Measurements from ENCODE around the gene CDH4.

CDH4 gene

GRCh38 chr20:61908057-61909026 lies 656.3 kb downstream of the CDH4 start:
- no peaks in the 10 kb centered on the region for H3K4me1 Mint-ChIP-seq
- no peak for ATAC-seq (replicated peaks; ENCODE audit: extremely low read depth, poor library complexity, severe bottlenecking)
- H3K9me3 Mint-ChIP-seq: no peaks in the 10 kb centered on the region
- no peaks in the 10 kb centered on the region for H3K36me3 Mint-ChIP-seq (ENCODE audit: insufficient read depth)
- H3K4me3 Mint-ChIP-seq: no peak overlapping the region
- H3K27me3 Mint-ChIP-seq: peaks cover 12% of the 10 kb centered on the region
- DNase-seq (ENCODE audit: low spot score in 2 of 2): no peak
- H3K27ac Mint-ChIP-seq (ENCODE audit: low read depth): no peak overlapping the region

- Mint-ChIP-seq H3K4me1 (no peaks in the 10 kb centered on the region), H3K4me3 (no peak overlapping the region), H3K36me3 (ENCODE audit: insufficient read depth) (no peaks in the 10 kb centered on the region), H3K9me3 (no peaks in the 10 kb centered on the region), H3K27ac (ENCODE audit: low read depth) (no peak overlapping the region), H3K27me3 (peaks cover 14% of the 10 kb centered on the region)
- DNase-seq (ENCODE audit: low spot score in 2 of 2) (no peak), ATAC-seq (replicated peaks; ENCODE audit: extremely low read depth, poor library complexity, severe bottlenecking) (no peak)
These were observed 657.0 kb downstream of the CDH4 start for GRCh38 chr20:61909028-61909427.

GRCh38 chr20:61909821-61910220 lies 657.8 kb downstream of the CDH4 start:
- H3K27me3 Mint-ChIP-seq: peaks cover 22% of the 10 kb centered on the region
- no peak for DNase-seq (ENCODE audit: low spot score in 2 of 2)
- no peak overlapping the region for H3K27ac Mint-ChIP-seq (ENCODE audit: low read depth)
- ATAC-seq (replicated peaks; ENCODE audit: extremely low read depth, poor library complexity, severe bottlenecking): no peak
- H3K36me3 Mint-ChIP-seq (ENCODE audit: insufficient read depth): no peaks in the 10 kb centered on the region
- no peaks in the 10 kb centered on the region for H3K4me1 Mint-ChIP-seq
- H3K9me3 Mint-ChIP-seq: no peaks in the 10 kb centered on the region
- no peak overlapping the region for H3K4me3 Mint-ChIP-seq

- no peaks in the 10 kb centered on the region for H3K36me3 Mint-ChIP-seq (ENCODE audit: insufficient read depth)
- H3K4me3 Mint-ChIP-seq: no peak overlapping the region
- no peak overlapping the region for H3K27ac Mint-ChIP-seq (ENCODE audit: low read depth)
- DNase-seq (ENCODE audit: low spot score in 2 of 2) (no peak), ATAC-seq (replicated peaks; ENCODE audit: extremely low read depth, poor library complexity, severe bottlenecking) (no peak)
- peaks cover 29% of the 10 kb centered on the region for H3K27me3 Mint-ChIP-seq
- no peaks in the 10 kb centered on the region for H3K4me1 Mint-ChIP-seq
- H3K9me3 Mint-ChIP-seq: no peaks in the 10 kb centered on the region
These were observed 659.8 kb downstream of the CDH4 start for GRCh38 chr20:61911824-61912223.

GRCh38 chr20:61912665-61913422 lies 660.8 kb downstream of the CDH4 start:
- ATAC-seq (replicated peaks; ENCODE audit: extremely low read depth, poor library complexity, severe bottlenecking): no peak
- H3K27me3 Mint-ChIP-seq: peaks cover 29% of the 10 kb centered on the region
- no peak overlapping the region for H3K4me3 Mint-ChIP-seq
- H3K36me3 Mint-ChIP-seq (ENCODE audit: insufficient read depth): no peaks in the 10 kb centered on the region
- no peaks in the 10 kb centered on the region for H3K9me3 Mint-ChIP-seq
- H3K4me1 Mint-ChIP-seq: no peaks in the 10 kb centered on the region
- no peak for DNase-seq (ENCODE audit: low spot score in 2 of 2)
- no peak overlapping the region for H3K27ac Mint-ChIP-seq (ENCODE audit: low read depth)

- no peak for DNase-seq (ENCODE audit: low spot score in 2 of 2)
- H3K27me3 Mint-ChIP-seq: peaks cover 29% of the 10 kb centered on the region
- H3K4me1 Mint-ChIP-seq: no peaks in the 10 kb centered on the region
- no peak for ATAC-seq (replicated peaks; ENCODE audit: extremely low read depth, poor library complexity, severe bottlenecking)
- no peak overlapping the region for H3K27ac Mint-ChIP-seq (ENCODE audit: low read depth)
- no peaks in the 10 kb centered on the region for H3K36me3 Mint-ChIP-seq (ENCODE audit: insufficient read depth)
- H3K9me3 Mint-ChIP-seq: no peaks in the 10 kb centered on the region
- H3K4me3 Mint-ChIP-seq: no peak overlapping the region
These were observed 661.6 kb downstream of the CDH4 start for GRCh38 chr20:61913423-61914225.

- H3K27ac Mint-ChIP-seq (ENCODE audit: low read depth): no peak overlapping the region
- H3K27me3 Mint-ChIP-seq: peaks cover 29% of the 10 kb centered on the region
These were observed 663.0 kb downstream of the CDH4 start for GRCh38 chr20:61915101-61915500.

GRCh38 chr20:61916318-61916891 lies 664.3 kb downstream of the CDH4 start:
- H3K4me3 Mint-ChIP-seq: no peak overlapping the region
- H3K36me3 Mint-ChIP-seq (ENCODE audit: insufficient read depth): peaks cover 3% of the 10 kb centered on the region
- H3K9me3 Mint-ChIP-seq: no peaks in the 10 kb centered on the region
- no peak for DNase-seq (ENCODE audit: low spot score in 2 of 2)
- H3K4me1 Mint-ChIP-seq: no peaks in the 10 kb centered on the region
- no peak overlapping the region for H3K27ac Mint-ChIP-seq (ENCODE audit: low read depth)
- no peak for ATAC-seq (replicated peaks; ENCODE audit: extremely low read depth, poor library complexity, severe bottlenecking)
- peaks cover 19% of the 10 kb centered on the region for H3K27me3 Mint-ChIP-seq

More at GRCh38 chr20:61915101-61915500, 663.0 kb downstream of the CDH4 start:
- Mint-ChIP-seq H3K4me3 (no peak overlapping the region), H3K9me3 (no peaks in the 10 kb centered on the region), H3K4me1 (no peaks in the 10 kb centered on the region), H3K36me3 (ENCODE audit: insufficient read depth) (peaks cover 3% of the 10 kb centered on the region)
- ATAC-seq (replicated peaks; ENCODE audit: extremely low read depth, poor library complexity, severe bottlenecking) (no peak), DNase-seq (ENCODE audit: low spot score in 2 of 2) (no peak)

- H3K27me3 Mint-ChIP-seq: peaks cover 17% of the 10 kb centered on the region
- H3K4me1 Mint-ChIP-seq: no peaks in the 10 kb centered on the region
- H3K36me3 Mint-ChIP-seq (ENCODE audit: insufficient read depth): peaks cover 3% of the 10 kb centered on the region
- no peak overlapping the region for H3K4me3 Mint-ChIP-seq
- H3K27ac Mint-ChIP-seq (ENCODE audit: low read depth): no peak overlapping the region
- ATAC-seq (replicated peaks; ENCODE audit: extremely low read depth, poor library complexity, severe bottlenecking) (no peak), DNase-seq (ENCODE audit: low spot score in 2 of 2) (no peak)
- H3K9me3 Mint-ChIP-seq: no peaks in the 10 kb centered on the region
These were observed 665.5 kb downstream of the CDH4 start for GRCh38 chr20:61917474-61918145.

- DNase-seq (ENCODE audit: low spot score in 2 of 2): no peak
- no peak overlapping the region for H3K4me3 Mint-ChIP-seq
- no peaks in the 10 kb centered on the region for H3K9me3 Mint-ChIP-seq
- peaks cover 3% of the 10 kb centered on the region for H3K36me3 Mint-ChIP-seq (ENCODE audit: insufficient read depth)
- no peak for ATAC-seq (replicated peaks; ENCODE audit: extremely low read depth, poor library complexity, severe bottlenecking)
- peaks cover 17% of the 10 kb centered on the region for H3K27me3 Mint-ChIP-seq
- H3K27ac Mint-ChIP-seq (ENCODE audit: low read depth): no peak overlapping the region
- H3K4me1 Mint-ChIP-seq: no peaks in the 10 kb centered on the region
These were observed 666.5 kb downstream of the CDH4 start for GRCh38 chr20:61918548-61918947.

- no peak overlapping the region for H3K4me3 Mint-ChIP-seq
- H3K27ac Mint-ChIP-seq (ENCODE audit: low read depth): no peak overlapping the region
- H3K9me3 Mint-ChIP-seq: no peaks in the 10 kb centered on the region
- peaks cover 3% of the 10 kb centered on the region for H3K36me3 Mint-ChIP-seq (ENCODE audit: insufficient read depth)
- no peaks in the 10 kb centered on the region for H3K4me1 Mint-ChIP-seq
- ATAC-seq (replicated peaks; ENCODE audit: extremely low read depth, poor library complexity, severe bottlenecking) (no peak), DNase-seq (ENCODE audit: low spot score in 2 of 2) (no peak)
- H3K27me3 Mint-ChIP-seq: peaks cover 12% of the 10 kb centered on the region
These were observed 667.2 kb downstream of the CDH4 start for GRCh38 chr20:61919239-61919638.

Measured in central memory CD8-positive, alpha-beta T cell (primary cell).